Hepatocyte (in vitro differentiated cells): Measurements from ENCODE around the gene METAP2.

Source experiments
- CTCF ChIP-seq: fragments of 200-600 bp; sonication (generic); IDR thresholded peaks from 2 replicates; pipeline ENCODE4 v1.5.1; 2016; ENCODE audit warnings: antibody characterized with exemption, mild to moderate bottlenecking; ENCODE audit not compliant: poor library complexity
- EZH2 ChIP-seq: fragments of 200-600 bp; sonication (generic); IDR thresholded peaks from 2 replicates; pipeline ENCODE4 v1.6.1; 2016; ENCODE audit warnings: antibody characterized with exemption, mild to moderate bottlenecking, borderline replicate concordance
- EZH2phosphoT487 ChIP-seq: fragments of 200-600 bp; sonication (generic); IDR thresholded peaks from one replicate; pipeline ENCODE4 v1.6.1; 2018; ENCODE audit warnings: antibody characterized with exemption, mild to moderate bottlenecking, low read depth, moderate library complexity; ENCODE audit not compliant: unreplicated experiment, severe bottlenecking

- TF ChIP-seq CTCF (no peak), EZH2 (no peak), EZH2phosphoT487 (no peak)
These were observed 11.9 kb upstream of the METAP2 start for GRCh38 chr12:95462081-95462480.
